H9 (cell line): ENCODE data around the gene SLC24A4. TPM values are rescaled to one million over a fixed set of nuclear protein-coding genes. Genes with fewer than 3 reads are reported as not detected.

ENCODE experiments used
- DNase-seq: peaks from one replicate; pipeline ENCODE4 v3.0.0-alpha.2; 2017
- H2AFZ ChIP-seq: one replicate; pipeline ENCODE4 v1.6.1; 2013; ENCODE audit warnings: mild to moderate bottlenecking, low read length, control low read depth, moderate library complexity
- H2AK5ac ChIP-seq: 2 replicates; pipeline ENCODE4 v1.6.1; 2013; ENCODE audit warnings: low read length, control low read depth, mixed read lengths; ENCODE audit not compliant: insufficient read length
- H2BK120ac ChIP-seq: one replicate; pipeline ENCODE4 v1.6.1; 2013; ENCODE audit warnings: low read depth, mild to moderate bottlenecking, low read length, control low read depth, inconsistent platforms; ENCODE audit not compliant: poor library complexity, severe bottlenecking
- H2BK12ac ChIP-seq: 2 replicates; pipeline ENCODE4 v1.6.1; 2013; ENCODE audit warnings: low read length, control low read depth, mixed read lengths, low read depth; ENCODE audit not compliant: insufficient read length
- H2BK15ac ChIP-seq: 2 replicates; pipeline ENCODE4 v1.6.1; 2013; ENCODE audit warnings: low read depth, low read length, control low read depth
- H2BK20ac ChIP-seq: one replicate; pipeline ENCODE4 v1.6.1; 2013; ENCODE audit warnings: low read depth, mild to moderate bottlenecking, low read length, control low read depth, inconsistent platforms; ENCODE audit not compliant: poor library complexity, severe bottlenecking
- H2BK5ac ChIP-seq: 2 replicates; pipeline ENCODE4 v1.6.1; 2013; ENCODE audit warnings: low read length, control low read depth, mixed read lengths; ENCODE audit not compliant: insufficient read length
- H3K14ac ChIP-seq: 2 replicates; pipeline ENCODE4 v1.6.1; 2013; ENCODE audit warnings: low read length, control low read depth; ENCODE audit not compliant: insufficient read depth
- H3K18ac ChIP-seq: 2 replicates; pipeline ENCODE4 v1.6.1; 2013; ENCODE audit warnings: low read depth, mild to moderate bottlenecking, mixed read lengths, low read length, control low read depth; ENCODE audit not compliant: insufficient read length
- H3K23ac ChIP-seq: 2 replicates; pipeline ENCODE4 v1.6.1; 2013; ENCODE audit warnings: low read length, control low read depth, mixed read lengths, low read depth; ENCODE audit not compliant: insufficient read length
- H3K23me2 ChIP-seq: 2 replicates; pipeline ENCODE4 v1.6.1; 2013; ENCODE audit warnings: low read depth, mild to moderate bottlenecking, mixed read lengths, low read length, control low read depth; ENCODE audit not compliant: insufficient read length, poor library complexity, severe bottlenecking
- H3K27ac ChIP-seq: 2 replicates; pipeline ENCODE4 v1.5.1; 2013; ENCODE audit warnings: low read length, control low read depth, mixed read lengths, low read depth; ENCODE audit not compliant: insufficient read length
- H3K27me3 ChIP-seq: 2 replicates; pipeline ENCODE4 v1.6.1; 2013; ENCODE audit warnings: low read length, control low read depth, inconsistent platforms; ENCODE audit not compliant: insufficient read depth
- H3K4ac ChIP-seq: 2 replicates; pipeline ENCODE4 v1.6.1; 2013; ENCODE audit warnings: low read depth, mild to moderate bottlenecking, control low read depth, inconsistent platforms, low read length, moderate library complexity
- H3K4me1 ChIP-seq: 2 replicates; pipeline ENCODE4 v1.6.1; 2013; ENCODE audit warnings: low read length, control low read depth, inconsistent platforms; ENCODE audit not compliant: insufficient read depth
- H3K4me2 ChIP-seq: 2 replicates; pipeline ENCODE4 v1.6.1; 2013; ENCODE audit warnings: low read length, control low read depth, mixed read lengths; ENCODE audit not compliant: insufficient read length, insufficient read depth
- H3K56ac ChIP-seq: 2 replicates; pipeline ENCODE4 v1.6.1; 2013; ENCODE audit warnings: low read depth, mild to moderate bottlenecking, mixed read lengths, low read length, control low read depth; ENCODE audit not compliant: insufficient read length
- H3K79me1 ChIP-seq: 2 replicates; pipeline ENCODE4 v1.6.1; 2013; ENCODE audit warnings: low read depth, mild to moderate bottlenecking, moderate library complexity, low read length, control low read depth, inconsistent platforms; ENCODE audit not compliant: insufficient read depth, poor library complexity, severe bottlenecking
- H3K79me2 ChIP-seq: 2 replicates; pipeline ENCODE4 v1.6.1; 2013; ENCODE audit warnings: low read length, control low read depth, inconsistent platforms; ENCODE audit not compliant: insufficient read depth
- H3K9ac ChIP-seq: 2 replicates; pipeline ENCODE4 v1.6.1; 2013; ENCODE audit warnings: low read length, control low read depth, mixed read lengths; ENCODE audit not compliant: insufficient read length; ENCODE audit errors: extremely low read depth
- H3K9me3 ChIP-seq: one replicate; pipeline ENCODE4 v1.6.1; 2013; ENCODE audit warnings: low read depth, low read length, inconsistent platforms; ENCODE audit not compliant: control insufficient read depth
- H3T11ph ChIP-seq: one replicate; pipeline ENCODE4 v1.6.1; 2013; ENCODE audit warnings: mild to moderate bottlenecking, low read length, control low read depth, inconsistent platforms
- H4K20me1 ChIP-seq: one replicate; pipeline ENCODE4 v1.6.1; 2013; ENCODE audit not compliant: control insufficient read depth, insufficient read length, insufficient read depth
- H4K5ac ChIP-seq: 2 replicates; pipeline ENCODE4 v1.6.1; 2013; ENCODE audit warnings: low read depth, mild to moderate bottlenecking, mixed read lengths, low read length, control low read depth; ENCODE audit not compliant: insufficient read length
- H4K8ac ChIP-seq: replicated peaks from 2 replicates; pipeline ENCODE4 v1.6.1; 2013; ENCODE audit warnings: low read length, control low read depth, mixed read lengths, low read depth; ENCODE audit not compliant: insufficient read length
- H4K91ac ChIP-seq: 2 replicates; pipeline ENCODE4 v1.6.1; 2013; ENCODE audit warnings: low read depth, mild to moderate bottlenecking, moderate library complexity, mixed read lengths, low read length, control low read depth; ENCODE audit not compliant: insufficient read length
- H3K27ac Mint-ChIP-seq, 3 experiments: 2 replicates in 2 of 3; 3 replicates in 1 of 3; pipeline ENCODE4 v1.8.0; 2020 to 2021; ENCODE audit warnings: mixed read lengths in 3 of 3, mild to moderate bottlenecking in 1 of 3, moderate library complexity in 1 of 3
- H3K27me3 Mint-ChIP-seq: 2 replicates; pipeline ENCODE4 v1.8.0; 2021; ENCODE audit warnings: low read depth, mild to moderate bottlenecking, moderate library complexity, mixed read lengths
- H3K36me3 Mint-ChIP-seq, 3 experiments: 2 replicates in 2 of 3; 3 replicates in 1 of 3; pipeline ENCODE4 v1.8.0; 2020 to 2021; ENCODE audit warnings: low read depth in 3 of 3, mixed read lengths in 3 of 3; ENCODE audit not compliant: insufficient read depth in 1 of 3
- H3K4me1 Mint-ChIP-seq, 2 experiments: 2 replicates each; pipeline ENCODE4 v1.8.0; 2020; ENCODE audit warnings: mixed read lengths in 2 of 2
- H3K4me3 Mint-ChIP-seq, 2 experiments: 2 replicates in 1 of 2; 3 replicates in 1 of 2; pipeline ENCODE4 v1.8.0; 2020 to 2021; ENCODE audit warnings: mild to moderate bottlenecking in 2 of 2, mixed read lengths in 2 of 2, moderate library complexity in 1 of 2
- H3K9me3 Mint-ChIP-seq, 2 experiments: 2 replicates in 1 of 2; 3 replicates in 1 of 2; pipeline ENCODE4 v1.8.0; 2020; ENCODE audit warnings: mild to moderate bottlenecking in 2 of 2, mixed read lengths in 2 of 2, moderate library complexity in 1 of 2
- WGBS: extraction: QIAGEN DNeasy Blood & Tissue Kit; methylation state at CpG from one replicate; pipeline ENCODE4 v1.1.7; 2013; ENCODE audit warnings: missing lambda C conversion rate, low lambda C conversion rate, mixed read lengths; ENCODE audit not compliant: insufficient read length; ENCODE audit errors: extremely low coverage; 5-methylcytosine and 5-hydroxymethylcytosine counted together
- total RNA-seq: library from RNA; stranded (reverse); gene quantifications from 2 replicates; pipeline ENCODE4 v1.2.1, GENCODE V29; 2021
- TF ChIP-seq, protein P1 (sequence below): fragments of 200-600 bp; sonication (generic); conservative IDR thresholded peaks from 3 replicates; pipeline ENCODE4 v1.8.0; 2021; ENCODE audit warnings: antibody characterized with exemption, mild to moderate bottlenecking

Gene SLC24A4
- total RNA-seq, 1 experiment from 2014 or later, result 0.24 TPM

DNA sequence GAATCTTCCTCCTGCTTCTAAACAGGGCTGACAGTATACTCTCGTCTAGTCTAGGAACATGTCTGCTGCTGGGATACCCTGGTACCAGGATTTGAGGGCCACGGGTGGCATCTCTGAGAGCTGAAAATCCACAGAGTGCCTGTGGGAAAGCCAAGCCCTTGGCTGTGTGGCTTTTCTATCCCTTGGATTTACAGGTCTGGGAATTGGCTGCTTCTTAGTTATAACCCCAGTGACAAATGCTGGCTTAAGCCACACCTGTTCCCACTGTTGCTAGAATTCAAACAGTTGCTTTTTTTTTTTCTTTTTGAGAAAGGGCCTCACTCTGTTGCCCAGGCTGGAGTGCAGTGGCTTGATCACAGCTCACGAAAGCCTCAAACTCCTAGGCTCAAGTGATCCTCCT is 176.3 kb downstream of the SLC24A4 start:
- no peak overlapping the region for H2BK120ac ChIP-seq
- Mint-ChIP-seq H3K4me1 (peaks cover 20 to 25% of the 10 kb centered on the region in 2 experiments), H3K9me3 (0 out of 5 replicates have a peak, but pooled peaks cover 0 to 2% of the 10 kb centered on the region in 2 experiments), H3K27me3 (peaks cover 6% of the 10 kb centered on the region), H3K4me3 (no peak overlapping the region), H3K27ac (no peak overlapping the region), H3K36me3 (no peaks in the 10 kb centered on the region)
- no peaks in the 10 kb centered on the region; the same call in 1 of the 2 replicates for H3K4me1 ChIP-seq
- H3K18ac ChIP-seq, result no peak overlapping the region
- no peak overlapping the region for H2AFZ ChIP-seq
- DNase-seq, result no peak
- H3K27ac ChIP-seq, result no peak overlapping the region
- no peak overlapping the region for H4K5ac ChIP-seq
- no peak overlapping the region for H3K56ac ChIP-seq
- no peaks in the 10 kb centered on the region for H3K79me1 ChIP-seq
- H4K8ac ChIP-seq, result no peak overlapping the region
- no peak overlapping the region for H2AK5ac ChIP-seq
- H2BK20ac ChIP-seq, result no peak overlapping the region
- H3K23ac ChIP-seq, result no peak overlapping the region
- H4K20me1 ChIP-seq, result no peaks in the 10 kb centered on the region
- H3K23me2 ChIP-seq, result no peaks in the 10 kb centered on the region
- no peaks in the 10 kb centered on the region for H3K79me2 ChIP-seq
- no peaks in the 10 kb centered on the region for H3K9me3 ChIP-seq
- no peak overlapping the region for H2BK5ac ChIP-seq
- no peak overlapping the region for H2BK15ac ChIP-seq
- H3T11ph ChIP-seq, result no peak overlapping the region
- H3K27me3 ChIP-seq, result no peaks in the 10 kb centered on the region
- H3K4ac ChIP-seq, result no peak overlapping the region
- no CpG with 5 or more reads among the region's 3 CpGs for WGBS
- no peak overlapping the region for H4K91ac ChIP-seq
- no peak overlapping the region for H3K14ac ChIP-seq
- TF ChIP-seq, protein P1, sequence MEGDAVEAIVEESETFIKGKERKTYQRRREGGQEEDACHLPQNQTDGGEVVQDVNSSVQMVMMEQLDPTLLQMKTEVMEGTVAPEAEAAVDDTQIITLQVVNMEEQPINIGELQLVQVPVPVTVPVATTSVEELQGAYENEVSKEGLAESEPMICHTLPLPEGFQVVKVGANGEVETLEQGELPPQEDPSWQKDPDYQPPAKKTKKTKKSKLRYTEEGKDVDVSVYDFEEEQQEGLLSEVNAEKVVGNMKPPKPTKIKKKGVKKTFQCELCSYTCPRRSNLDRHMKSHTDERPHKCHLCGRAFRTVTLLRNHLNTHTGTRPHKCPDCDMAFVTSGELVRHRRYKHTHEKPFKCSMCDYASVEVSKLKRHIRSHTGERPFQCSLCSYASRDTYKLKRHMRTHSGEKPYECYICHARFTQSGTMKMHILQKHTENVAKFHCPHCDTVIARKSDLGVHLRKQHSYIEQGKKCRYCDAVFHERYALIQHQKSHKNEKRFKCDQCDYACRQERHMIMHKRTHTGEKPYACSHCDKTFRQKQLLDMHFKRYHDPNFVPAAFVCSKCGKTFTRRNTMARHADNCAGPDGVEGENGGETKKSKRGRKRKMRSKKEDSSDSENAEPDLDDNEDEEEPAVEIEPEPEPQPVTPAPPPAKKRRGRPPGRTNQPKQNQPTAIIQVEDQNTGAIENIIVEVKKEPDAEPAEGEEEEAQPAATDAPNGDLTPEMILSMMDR, result no peak
- no peak overlapping the region for H3K9ac ChIP-seq
- no peak overlapping the region for H2BK12ac ChIP-seq
- H3K4me2 ChIP-seq, result no peak overlapping the region
